Astrocyte of the hippocampus (primary cell): ENCODE measurements around the gene XXYLT1.
"Not testable (repeated sequence)": the region's sequence is repeated elsewhere in the genome, so short reads cannot be mapped to it uniquely, and the experiment has no call there.

ENCODE experiments used
- DNase-seq: peaks from one replicate; pipeline ENCODE4 v3.0.0; 2011; ENCODE audit warnings: low read depth, low spot score

Gene XXYLT1

GRCh38 chr3:195208183-195208582 lies 62.8 kb downstream of the XXYLT1 start:
- DNase-seq, result no peak

DNA sequence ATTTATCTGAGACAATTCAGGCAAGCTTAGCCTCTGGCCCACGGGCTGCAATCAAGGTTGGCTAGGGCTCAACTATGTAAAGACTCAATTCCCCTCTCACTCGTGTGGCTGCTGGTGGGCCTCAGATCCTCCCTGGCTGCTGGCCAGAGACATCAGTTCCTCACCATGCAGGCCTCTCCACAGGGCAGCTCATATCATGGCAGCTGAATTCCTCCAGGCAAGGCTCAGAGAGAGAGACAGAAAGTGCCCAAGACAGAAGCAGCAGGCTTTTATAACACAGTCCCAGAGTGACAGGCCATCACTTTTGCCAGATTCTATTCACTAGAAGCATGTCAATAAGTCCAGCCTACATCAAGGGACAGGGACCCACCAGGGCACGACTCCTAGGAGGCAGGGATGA lies 63.2 kb downstream of the XXYLT1 start:
- no peak for DNase-seq

DNA sequence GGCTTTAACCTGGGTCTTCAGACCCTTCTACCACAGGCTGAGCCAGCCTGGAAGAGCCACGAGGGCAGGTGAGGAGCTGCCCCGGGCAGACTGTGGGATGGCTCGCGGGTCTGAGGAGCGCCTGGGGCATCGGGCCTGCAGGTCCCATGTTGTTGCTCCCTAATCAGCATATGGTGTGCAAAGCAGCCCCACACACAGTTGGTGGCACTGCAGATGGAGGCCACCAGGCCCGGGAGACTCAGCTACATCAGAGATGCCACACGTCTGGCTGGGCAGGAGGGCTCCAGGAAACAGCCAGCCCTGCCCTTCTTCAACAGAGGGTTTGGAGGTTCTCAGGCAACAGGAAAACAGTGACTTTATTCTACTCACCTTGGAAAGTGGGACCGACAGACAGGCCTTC lies 63.9 kb downstream of the XXYLT1 start:
- no peak for DNase-seq

DNA sequence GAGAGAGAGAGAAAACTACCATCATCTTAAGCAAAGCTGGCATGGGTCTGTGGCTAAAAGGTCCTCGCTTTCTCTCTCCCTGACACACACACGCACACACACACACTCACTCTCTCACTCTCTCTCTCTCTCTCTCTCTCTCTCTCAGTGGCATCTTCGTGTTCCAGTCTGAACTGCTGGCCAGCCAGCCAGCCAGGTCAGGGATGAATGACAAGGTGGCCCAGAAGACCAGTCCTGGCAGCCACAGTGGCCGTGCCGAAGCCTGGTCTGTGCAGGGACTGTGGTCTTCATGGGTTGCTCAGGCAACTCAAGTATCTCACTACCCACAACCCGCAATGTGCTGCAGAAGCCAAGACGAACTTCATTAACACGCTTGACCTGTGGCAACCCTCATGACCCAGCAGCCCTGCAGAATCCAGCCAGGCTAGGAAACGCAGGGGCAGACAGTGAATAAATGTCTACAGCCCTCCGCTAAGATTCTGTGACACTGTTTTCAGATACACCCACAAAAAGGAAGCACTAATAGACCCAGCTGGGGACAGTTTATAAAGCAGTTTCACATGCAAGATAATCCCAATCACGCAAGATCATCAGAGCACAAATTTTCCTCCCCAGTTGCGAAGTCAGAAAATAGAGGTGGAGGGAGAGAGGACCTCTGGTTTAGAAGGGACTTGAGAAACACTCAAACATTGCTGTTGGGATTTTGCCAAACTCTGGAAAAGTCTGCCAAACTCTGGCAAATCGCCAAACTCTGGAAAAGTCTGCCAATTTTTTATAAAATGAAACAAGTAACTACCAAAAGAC lies 66.4 kb downstream of the XXYLT1 start:
- DNase-seq, result peak; percentile 78

DNA sequence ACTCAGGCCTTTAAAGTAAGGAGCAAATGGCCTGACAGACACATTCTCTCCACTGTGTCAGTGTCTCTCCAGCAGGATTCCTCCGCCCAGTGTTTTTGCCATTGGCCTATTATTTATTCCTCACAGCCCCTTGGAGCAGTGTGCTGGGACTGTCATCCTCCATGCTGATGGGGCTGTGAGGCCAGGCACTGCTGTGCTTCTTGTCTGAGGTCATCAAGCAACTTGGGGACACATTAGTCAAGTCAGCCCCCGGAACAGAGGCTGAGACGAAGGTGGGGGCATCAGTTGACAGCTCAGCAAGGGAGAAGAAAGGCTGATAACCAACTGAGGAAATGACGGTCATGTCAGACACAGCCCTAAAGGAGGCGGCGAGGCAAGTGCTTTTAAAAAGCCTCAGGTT lies 67.4 kb downstream of the XXYLT1 start:
- DNase-seq, result no peak

GRCh38 chr3:195201295-195201694 lies 69.7 kb downstream of the XXYLT1 start:
- no peak for DNase-seq

DNA sequence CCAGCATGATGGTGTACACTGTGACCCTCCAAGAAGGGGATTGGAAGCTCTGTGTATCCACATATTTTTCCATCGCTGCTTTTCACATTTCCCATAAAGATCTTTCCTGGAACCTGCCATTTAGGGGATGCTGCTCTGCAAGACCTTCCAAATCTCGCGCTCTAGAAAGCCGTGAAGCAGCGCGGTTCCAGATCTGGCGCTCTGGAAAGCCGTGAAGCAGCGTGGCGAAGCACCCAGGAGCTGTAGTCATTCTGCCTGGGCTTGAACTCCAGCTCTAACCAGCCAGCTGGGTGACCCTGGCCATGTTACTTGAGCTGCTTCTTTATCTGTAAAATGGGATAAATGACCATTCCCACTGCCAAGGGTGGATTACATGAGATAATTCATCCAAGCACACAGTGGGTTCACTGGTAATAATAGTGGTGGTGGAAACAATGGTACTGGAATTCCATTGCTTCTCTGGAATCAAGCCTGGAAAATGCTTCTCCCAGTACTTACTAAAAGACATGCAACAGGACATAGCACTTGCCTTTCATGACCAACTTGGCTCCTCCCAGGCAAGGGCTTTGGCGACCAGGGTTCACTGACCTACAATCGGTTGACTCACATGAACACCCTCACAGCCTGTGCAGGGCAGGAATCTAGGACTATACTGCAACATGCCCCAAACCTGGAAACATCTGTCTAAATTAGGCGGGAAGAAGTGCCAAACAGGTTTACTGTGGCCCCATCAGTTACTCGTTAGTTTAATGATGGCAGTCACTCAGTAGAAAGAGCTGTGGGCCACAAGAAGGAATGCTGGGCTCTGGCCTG lies 70.7 kb downstream of the XXYLT1 start:
- DNase-seq, result no peak

GRCh38 chr3:195198426-195199346 lies 72.3 kb downstream of the XXYLT1 start:
- DNase-seq, result no peak

DNA sequence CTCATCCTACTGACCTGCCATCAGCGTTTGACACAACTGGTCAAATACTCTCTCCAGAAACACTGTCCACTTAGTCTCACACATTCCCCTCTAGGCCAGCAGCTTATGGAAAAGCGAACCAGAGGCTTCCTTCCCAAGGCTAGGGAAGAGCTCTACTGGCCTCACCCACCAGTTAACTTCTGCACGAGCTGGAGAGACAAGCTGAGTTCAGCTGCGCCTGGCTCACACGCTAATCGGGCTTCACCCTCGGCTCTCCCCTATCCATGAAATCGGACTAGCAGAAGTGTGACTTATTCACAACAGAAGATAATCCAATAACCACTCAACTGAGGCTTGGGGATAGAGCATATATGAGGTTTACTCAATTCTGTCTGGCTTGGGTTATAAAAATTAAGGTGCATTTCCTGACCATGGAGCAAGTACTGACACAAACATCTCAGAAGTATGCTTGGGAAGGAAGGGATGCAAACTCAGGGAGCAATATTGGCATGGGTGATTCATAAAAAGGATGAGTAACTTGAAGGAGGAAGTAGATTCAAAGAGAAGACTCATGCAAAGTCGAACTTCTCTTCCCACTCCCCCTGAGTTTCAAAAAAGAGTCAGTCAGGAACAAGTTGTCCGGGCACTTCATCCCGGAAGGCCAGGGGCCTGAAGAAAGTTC lies 73.1 kb downstream of the XXYLT1 start:
- DNase-seq, result no peak

DNA sequence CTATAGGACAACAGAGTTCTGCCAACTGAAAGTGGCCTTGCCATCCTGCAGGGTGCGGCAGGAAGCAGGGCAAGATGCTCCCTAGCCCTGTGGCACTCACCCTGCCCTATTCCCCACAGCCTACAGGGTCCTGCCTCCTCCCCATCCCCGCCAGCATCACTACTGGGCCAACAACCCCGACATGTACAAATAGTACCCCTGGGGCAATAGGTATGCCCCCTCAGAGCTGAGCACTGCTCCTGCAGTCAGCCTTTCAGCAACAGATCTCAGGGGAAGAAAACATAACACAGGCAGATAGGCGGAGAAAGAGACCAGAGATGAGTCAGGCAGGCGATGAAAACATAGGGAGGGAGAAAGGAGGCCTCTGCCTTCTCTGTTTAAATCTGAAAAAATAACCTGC lies 74.7 kb downstream of the XXYLT1 start:
- DNase-seq, result peak; percentile 67

GRCh38 chr3:195195321-195196209 lies 75.4 kb downstream of the XXYLT1 start:
- DNase-seq, result peak; percentile 67

GRCh38 chr3:195194559-195195206 lies 76.3 kb downstream of the XXYLT1 start:
- DNase-seq, result no peak

- DNase-seq, result no peak
Measured at GRCh38 chr3:195191580-195191979, 79.4 kb downstream of the XXYLT1 start.

DNA sequence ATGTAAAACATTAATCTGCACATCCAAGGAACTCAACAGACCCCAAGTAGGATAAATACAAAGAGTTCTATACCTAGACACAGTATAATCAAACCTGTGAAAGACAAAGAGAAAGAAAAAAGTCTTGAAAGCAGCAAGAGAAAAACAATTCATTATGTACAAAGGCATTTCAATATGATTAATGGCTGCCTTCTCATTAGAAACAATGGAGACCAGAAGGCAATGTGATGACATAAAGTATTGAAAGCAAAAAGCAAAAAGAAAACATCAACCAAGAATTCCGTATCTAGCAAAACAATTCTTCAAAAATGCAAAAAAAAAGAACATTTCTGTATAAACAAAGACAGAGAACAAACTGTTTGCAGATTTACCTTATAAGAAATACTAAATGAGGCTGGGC lies 81.1 kb downstream of the XXYLT1 start:
- DNase-seq, result no peak

- DNase-seq, result peak; percentile 42
Measured at GRCh38 chr3:195188426-195188927, 82.5 kb downstream of the XXYLT1 start.

DNA sequence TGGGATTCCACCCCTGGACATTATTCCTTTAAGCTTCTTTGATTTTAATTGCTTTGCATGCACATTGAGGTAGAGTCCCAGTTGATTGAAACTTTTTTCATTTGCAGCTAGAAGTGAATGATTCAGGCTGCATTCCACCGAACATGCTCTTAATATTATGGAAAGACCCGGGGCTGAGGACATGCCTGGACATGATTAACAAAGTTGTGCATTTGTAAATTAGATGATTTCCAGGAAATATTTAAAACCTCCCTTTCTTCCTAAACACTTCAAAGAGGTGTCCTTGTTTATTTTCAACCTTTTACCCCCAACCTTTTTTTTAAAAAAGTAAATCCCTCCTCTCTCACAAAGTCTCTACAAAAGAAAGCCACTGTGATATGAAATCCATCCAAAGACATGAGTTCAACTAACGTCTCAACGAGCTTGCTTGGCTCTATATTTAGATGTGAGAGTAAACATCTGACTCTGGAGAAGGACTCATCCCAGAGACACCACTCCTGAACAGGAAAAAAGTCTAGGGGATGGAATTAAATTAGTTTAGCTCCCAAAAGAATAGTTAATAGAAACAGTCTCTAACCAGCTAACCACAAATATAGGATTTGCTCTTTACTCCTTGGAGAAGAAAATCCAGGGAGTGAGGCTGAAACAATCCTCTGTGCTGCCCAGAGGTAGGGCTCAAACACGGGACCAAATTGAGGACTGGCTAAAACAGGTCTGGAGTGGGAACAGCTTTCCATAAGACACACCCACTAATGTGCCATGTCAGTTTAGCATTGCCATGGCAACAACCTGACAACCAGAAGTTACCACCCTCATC lies 83.1 kb downstream of the XXYLT1 start:
- DNase-seq, result peak; percentile 78

DNA sequence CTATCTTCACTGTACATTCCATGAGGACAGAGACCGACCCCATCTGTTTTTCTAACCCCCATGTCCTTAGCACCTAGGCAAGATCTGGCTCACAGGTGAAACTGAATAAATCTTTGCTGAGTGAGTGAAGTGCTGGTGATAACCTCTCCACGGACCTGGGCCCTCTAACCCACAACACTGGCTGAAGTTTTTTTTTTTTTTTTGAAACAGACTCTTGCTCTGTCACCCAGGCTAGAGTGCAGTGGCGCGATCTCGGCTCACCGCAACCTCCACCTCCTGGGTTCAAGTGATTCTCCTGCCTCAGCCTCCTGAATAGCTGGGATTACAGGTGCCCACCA lies 84.3 kb downstream of the XXYLT1 start:
- DNase-seq, result not testable (repeated sequence)

DNA sequence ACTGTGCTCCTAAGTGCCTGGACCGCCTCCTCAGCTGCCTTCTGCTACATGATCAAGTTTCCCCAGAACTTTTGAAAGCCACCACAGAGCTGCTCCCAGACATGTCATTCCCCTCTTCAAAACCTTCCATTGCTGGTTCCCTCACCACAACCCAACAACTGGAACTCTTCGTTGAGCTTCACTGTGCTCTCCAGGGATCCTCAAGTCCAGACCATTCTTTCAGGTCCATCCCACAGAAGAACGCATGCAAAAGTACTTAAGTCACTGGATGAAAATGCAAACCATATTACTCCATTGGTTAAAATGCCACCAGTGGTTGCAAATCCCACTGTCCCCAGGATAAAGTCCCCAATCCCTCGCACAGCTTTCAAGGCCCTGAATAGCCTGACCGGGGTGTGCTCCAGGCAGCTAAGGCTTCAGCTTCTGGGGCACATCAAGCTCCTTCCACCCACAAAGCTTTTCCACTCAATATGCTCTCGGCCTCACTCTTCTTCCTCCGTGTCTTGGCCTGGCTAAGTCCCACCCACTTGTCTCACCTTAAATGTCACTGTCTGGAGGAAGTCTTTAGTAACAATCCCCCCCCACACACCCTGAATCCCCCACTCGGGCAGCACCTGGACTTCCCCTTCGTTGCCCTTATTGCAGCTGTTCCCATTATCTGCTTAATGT lies 84.8 kb downstream of the XXYLT1 start:
- no peak for DNase-seq
